GM12891 (cell line): ENCODE measurements around the gene NDUFAF8.

Source experiments
- PAX5 ChIP-seq: IDR thresholded peaks from 2 replicates; pipeline ENCODE4 v1.6.1; 2011; ENCODE audit warnings: low read length, moderate library complexity, mild to moderate bottlenecking; ENCODE audit not compliant: insufficient read depth, severe bottlenecking
- POLR2A ChIP-seq: IDR thresholded peaks from 2 replicates; pipeline ENCODE4 v1.6.1; 2011; ENCODE audit warnings: low read depth, low read length, control low read depth
- POLR2AphosphoS5 ChIP-seq: IDR thresholded peaks from 2 replicates; pipeline ENCODE4 v1.6.1; 2011; ENCODE audit warnings: low read depth, low read length, control low read depth
- POU2F2 ChIP-seq: IDR thresholded peaks from 2 replicates; pipeline ENCODE4 v1.6.1; 2011; ENCODE audit warnings: low read depth, mild to moderate bottlenecking, control low read depth, low read length, moderate library complexity
- SPI1 ChIP-seq: IDR thresholded peaks from 2 replicates; pipeline ENCODE4 v1.6.1; 2011; ENCODE audit warnings: low read depth, low read length, control low read depth
- TAF1 ChIP-seq: IDR thresholded peaks from 2 replicates; pipeline ENCODE4 v1.6.1; 2011; ENCODE audit warnings: low read depth, low read length, control low read depth

DNA sequence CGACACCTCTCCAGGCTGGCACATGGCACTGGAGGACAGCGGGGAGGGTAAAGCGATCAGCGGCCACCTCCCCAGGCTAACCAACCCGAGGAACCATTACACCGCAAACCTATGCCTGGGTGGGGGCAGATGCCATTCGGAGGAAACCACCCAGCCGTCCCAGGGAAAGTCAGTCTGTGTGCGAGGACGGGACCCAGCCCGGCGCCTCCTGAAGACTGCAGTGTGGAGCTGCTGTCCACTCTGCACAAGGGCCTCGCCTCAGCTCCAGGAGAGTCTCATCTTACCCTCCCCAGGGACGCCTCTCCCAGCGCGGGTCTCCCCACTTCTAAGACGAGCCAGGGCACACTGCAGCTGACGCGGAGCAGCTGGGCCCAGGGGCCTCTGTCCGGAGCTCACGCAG, 48.0 kb downstream of the NDUFAF8 start:
- TF ChIP-seq POLR2A (no peak), TAF1 (no peak), POLR2AphosphoS5 (no peak), PAX5 (no peak), SPI1 (no peak), POU2F2 (no peak)
